SK-N-SH treated with all-trans-retinoic acid at 6 μM for 48 hours (cell line): Measurements from ENCODE around the gene SARDH.

Experiments
- ARNTL ChIP-seq: fragments of 450-650 bp; formaldehyde crosslinking; IDR thresholded peaks from 2 replicates; pipeline ENCODE4 v1.5.0; 2020; ENCODE audit warnings: low read depth, mild to moderate bottlenecking, moderate library complexity, borderline replicate concordance
- CREB5 ChIP-seq: fragments of 250-450 bp; sonication (Bioruptor Pico); IDR thresholded peaks from 2 replicates; pipeline ENCODE4 v1.5.1; 2020; ENCODE audit warnings: low read depth, mild to moderate bottlenecking, moderate library complexity
- GLIS3 ChIP-seq: fragments of 250-450 bp; sonication (Bioruptor Pico); IDR thresholded peaks from 2 replicates; pipeline ENCODE4 v1.5.0; 2020; ENCODE audit warnings: mild to moderate bottlenecking, moderate library complexity
- OSR1 ChIP-seq: fragments of 250-450 bp; sonication (Bioruptor Pico); IDR thresholded peaks from 2 replicates; pipeline ENCODE4 v1.8.0; 2022; ENCODE audit warnings: moderate library complexity, mild to moderate bottlenecking, inconsistent platforms
- PATZ1 ChIP-seq: fragments of 250-450 bp; sonication (Bioruptor Pico); IDR thresholded peaks from 2 replicates; pipeline ENCODE4 v1.8.0; 2020; ENCODE audit warnings: mild to moderate bottlenecking, moderate library complexity, borderline replicate concordance
- POU6F1 ChIP-seq: fragments of 250-450 bp; sonication (Bioruptor Pico); IDR thresholded peaks from 2 replicates; pipeline ENCODE4 v1.8.0; 2021; ENCODE audit warnings: low read depth, mild to moderate bottlenecking, moderate library complexity, borderline replicate concordance
- PPARA ChIP-seq: fragments of 250-450 bp; sonication (Bioruptor Pico); IDR thresholded peaks from 2 replicates; pipeline ENCODE4 v1.5.0; 2020; ENCODE audit warnings: mild to moderate bottlenecking, borderline replicate concordance
- RARB ChIP-seq: fragments of 250-450 bp; sonication (Bioruptor Pico); IDR thresholded peaks from 2 replicates; pipeline ENCODE4 v1.8.0; 2021; ENCODE audit warnings: mild to moderate bottlenecking, moderate library complexity
- SNAI2 ChIP-seq: fragments of 250-450 bp; sonication (Bioruptor Pico); IDR thresholded peaks from 2 replicates; pipeline ENCODE4 v1.5.0; 2020; ENCODE audit warnings: mild to moderate bottlenecking, moderate library complexity
- TCF4 ChIP-seq: fragments of 250-450 bp; sonication (Bioruptor Pico); IDR thresholded peaks from 2 replicates; pipeline ENCODE4 v1.8.0; 2021; ENCODE audit warnings: mild to moderate bottlenecking, moderate library complexity, borderline replicate concordance
- ZC3H10 ChIP-seq: fragments of 250-450 bp; sonication (Bioruptor Pico); IDR thresholded peaks from 2 replicates; pipeline ENCODE4 v1.5.1; 2021; ENCODE audit warnings: mild to moderate bottlenecking, moderate library complexity
- ZFP30 ChIP-seq: fragments of 450-650 bp; formaldehyde crosslinking; IDR thresholded peaks from 2 replicates; pipeline ENCODE4 v1.5.0; 2022; ENCODE audit warnings: mild to moderate bottlenecking, moderate library complexity
- ZNF70 ChIP-seq: fragments of 450-650 bp; formaldehyde crosslinking; IDR thresholded peaks from 2 replicates; pipeline ENCODE4 v1.5.0; 2020; ENCODE audit warnings: mild to moderate bottlenecking, moderate library complexity

GRCh38 chr9:133780404-133780945 is 42.3 kb upstream of the SARDH start:
- TF ChIP-seq PATZ1 (CRISPR knock-in tag): no peak
- no peak for TF ChIP-seq GLIS3
- TF ChIP-seq ZC3H10: no peak
- TF ChIP-seq PPARA (CRISPR knock-in tag): no peak
- no peak for TF ChIP-seq ARNTL (CRISPR knock-in tag)
- no peak for TF ChIP-seq SNAI2 (CRISPR knock-in tag)
- no peak for TF ChIP-seq ZFP30 (CRISPR knock-in tag)
- TF ChIP-seq RARB (CRISPR knock-in tag): no peak
- no peak for TF ChIP-seq TCF4 (CRISPR knock-in tag)
- no peak for TF ChIP-seq POU6F1 (CRISPR knock-in tag)
- no peak for TF ChIP-seq CREB5
- TF ChIP-seq ZNF70 (CRISPR knock-in tag): no peak
- TF ChIP-seq OSR1: no peak
